HG03060 (cell line): ENCODE measurements around the gene KDM2B.
"Not testable (repeated sequence)": the region's sequence is repeated elsewhere in the genome, so short reads cannot be mapped to it uniquely, and the experiment has no call there.

ENCODE experiments used
- ATAC-seq: cut with Tn5 transposase; IDR thresholded peaks from one replicate; pipeline ENCODE4 v1.9.1; 2021; ENCODE audit warnings: low read depth, moderate number of reproducible peaks; ENCODE audit not compliant: unreplicated experiment

The KDM2B gene

DNA sequence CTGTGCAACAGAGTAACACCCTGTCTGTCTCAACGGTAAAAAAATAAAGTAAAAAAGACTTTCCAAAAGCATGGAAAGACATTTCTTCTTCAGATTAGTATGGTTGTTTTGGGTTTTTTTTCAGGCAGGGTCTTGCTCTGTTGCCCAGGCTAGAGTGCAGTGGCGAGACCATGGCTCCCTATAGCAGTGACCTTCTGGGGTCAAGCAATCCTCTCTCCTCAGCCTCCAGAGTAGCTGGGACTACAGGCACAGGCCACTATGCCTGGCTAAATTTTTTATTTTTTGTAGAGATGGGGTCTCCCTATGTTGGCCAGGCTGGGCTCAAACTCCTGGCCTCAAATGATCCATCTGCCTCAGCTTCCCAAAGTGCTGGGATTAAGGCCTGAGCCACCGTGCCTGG, 72.8 kb downstream of the KDM2B start:
- ATAC-seq = no peak

- ATAC-seq = no peak
These were observed 73.6 kb downstream of the KDM2B start for GRCh38 chr12:121507245-121507644.

GRCh38 chr12:121505513-121505912, 75.3 kb downstream of the KDM2B start:
- ATAC-seq = no peak

DNA sequence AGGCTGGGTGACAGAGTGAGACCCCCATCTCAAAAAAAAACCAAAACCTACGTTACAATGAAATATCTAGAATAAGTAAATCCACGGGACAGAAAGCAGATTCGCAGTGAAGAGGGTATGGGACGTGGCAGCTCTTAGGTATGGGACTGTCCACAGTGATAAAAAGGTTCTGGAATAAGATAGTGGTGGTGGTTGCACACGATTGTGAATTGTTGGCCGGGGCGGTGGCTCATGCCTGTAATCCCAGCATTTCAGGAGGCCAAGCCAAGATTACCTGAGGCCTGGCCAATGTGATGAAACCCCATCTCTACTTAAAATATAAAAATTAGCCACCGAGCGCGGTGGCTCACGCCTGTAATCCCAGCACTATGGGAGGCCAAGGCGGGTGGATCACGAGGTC, 76.3 kb downstream of the KDM2B start:
- ATAC-seq = no peak

DNA sequence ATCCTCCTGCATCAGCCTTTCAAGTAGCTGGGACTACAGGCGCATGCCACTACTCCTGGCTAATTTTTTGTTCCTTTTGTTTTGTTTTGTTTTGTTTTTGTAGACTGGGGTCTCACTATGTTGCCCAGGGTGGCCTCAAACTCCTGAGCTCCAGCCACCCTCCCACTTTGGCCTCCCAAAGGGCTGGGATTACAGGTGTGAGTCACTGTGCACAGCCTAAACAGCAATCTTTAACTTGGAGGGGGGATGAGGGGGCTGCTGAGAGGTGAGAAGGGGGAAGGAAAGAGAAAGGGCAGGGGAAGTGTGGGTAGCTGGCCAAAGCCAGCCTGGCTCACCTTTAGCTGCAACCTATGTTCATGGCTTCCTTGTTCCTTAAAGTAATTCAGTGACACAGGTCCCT, 77.4 kb downstream of the KDM2B start:
- no peak for ATAC-seq

- ATAC-seq = no peak
These were observed 78.9 kb downstream of the KDM2B start for GRCh38 chr12:121501946-121502345.

GRCh38 chr12:121499929-121500793, 80.7 kb downstream of the KDM2B start:
- ATAC-seq = no peak

GRCh38 chr12:121495746-121496145, 85.1 kb downstream of the KDM2B start:
- ATAC-seq = no peak

GRCh38 chr12:121494093-121494787, 86.6 kb downstream of the KDM2B start:
- no peak for ATAC-seq

GRCh38 chr12:121490401-121491281, 90.2 kb downstream of the KDM2B start:
- ATAC-seq = no peak

GRCh38 chr12:121489874-121490273, 90.9 kb downstream of the KDM2B start:
- no peak for ATAC-seq

GRCh38 chr12:121484967-121485366, 95.9 kb downstream of the KDM2B start:
- no peak for ATAC-seq

GRCh38 chr12:121484564-121484963, 96.3 kb downstream of the KDM2B start:
- ATAC-seq = not testable (repeated sequence)

- no peak for ATAC-seq
These were observed 96.9 kb downstream of the KDM2B start for GRCh38 chr12:121483949-121484348.

DNA sequence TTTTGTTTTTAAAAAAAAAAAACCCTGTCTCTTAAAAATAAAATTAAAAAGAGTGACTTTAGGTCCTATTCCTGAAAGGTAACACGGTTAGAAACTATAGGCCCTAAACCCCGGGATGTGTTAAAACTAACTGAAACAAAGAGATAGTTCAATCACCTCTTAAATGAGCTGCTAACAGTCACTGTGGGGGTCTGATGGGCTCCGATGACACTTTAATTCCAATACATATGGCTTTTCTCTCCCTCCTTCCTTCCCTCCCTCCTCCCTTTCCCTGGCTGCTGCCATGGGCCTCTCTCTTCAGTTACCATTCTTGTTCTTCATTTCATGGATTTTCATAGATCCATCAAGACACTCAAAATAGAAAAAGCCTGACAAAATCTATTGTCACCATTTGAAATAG, 104.3 kb downstream of the KDM2B start:
- ATAC-seq = no peak

DNA sequence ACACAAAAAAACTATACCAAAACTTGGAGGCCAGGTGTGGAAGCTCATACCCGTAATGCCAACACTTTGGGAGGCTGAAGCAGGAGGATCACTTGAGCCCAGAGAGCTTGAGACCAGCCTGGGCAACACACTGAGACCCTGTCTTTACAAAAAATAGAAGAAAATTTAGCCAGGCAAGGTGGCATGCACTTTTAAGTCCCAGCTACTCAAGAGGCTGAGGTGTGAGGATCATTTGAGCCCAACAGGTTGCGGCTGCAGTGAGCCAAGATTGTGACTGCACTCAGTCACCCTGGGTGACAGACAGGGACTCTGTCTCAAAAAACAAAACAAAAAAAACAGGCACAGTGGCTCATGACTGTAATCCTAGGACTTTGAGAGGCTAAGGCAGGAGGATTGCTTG, 105.5 kb downstream of the KDM2B start:
- no peak for ATAC-seq

DNA sequence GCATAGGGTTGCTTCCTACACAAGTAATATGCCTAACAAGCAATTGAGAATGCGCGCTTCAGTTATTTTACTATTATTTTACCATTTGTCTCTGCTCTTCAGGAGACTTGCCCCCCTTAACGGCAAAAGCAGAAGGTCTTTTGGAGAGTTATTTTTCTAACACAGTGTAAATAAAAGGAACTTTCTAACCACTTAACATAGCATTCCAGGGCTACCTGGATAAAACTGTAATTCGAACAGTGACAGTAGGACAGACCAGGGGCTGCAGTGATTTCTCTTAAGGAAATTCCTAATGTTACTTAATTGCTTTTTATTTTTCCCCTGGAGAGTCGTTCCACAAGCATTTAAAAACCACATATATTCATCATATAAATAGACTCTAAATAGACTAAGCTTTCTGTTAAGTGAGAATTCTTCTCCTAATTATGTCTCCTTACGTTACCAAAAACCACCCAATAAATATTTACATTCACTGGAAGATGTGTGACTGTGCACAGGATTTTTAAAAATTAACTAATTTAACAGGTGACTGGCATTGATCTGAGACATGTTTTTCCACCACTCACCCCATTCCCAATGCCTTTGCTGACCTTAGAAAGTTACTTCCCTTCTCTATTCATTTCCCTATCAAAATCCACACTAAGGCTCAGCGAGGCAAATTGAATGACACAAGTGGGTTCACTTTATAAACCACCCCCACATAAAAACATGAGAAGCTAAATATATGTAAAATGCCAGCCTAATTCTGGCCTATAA, 108.5 kb downstream of the KDM2B start:
- no peak for ATAC-seq

- no peak for ATAC-seq
These were observed 110.1 kb downstream of the KDM2B start for GRCh38 chr12:121470751-121471150.

DNA sequence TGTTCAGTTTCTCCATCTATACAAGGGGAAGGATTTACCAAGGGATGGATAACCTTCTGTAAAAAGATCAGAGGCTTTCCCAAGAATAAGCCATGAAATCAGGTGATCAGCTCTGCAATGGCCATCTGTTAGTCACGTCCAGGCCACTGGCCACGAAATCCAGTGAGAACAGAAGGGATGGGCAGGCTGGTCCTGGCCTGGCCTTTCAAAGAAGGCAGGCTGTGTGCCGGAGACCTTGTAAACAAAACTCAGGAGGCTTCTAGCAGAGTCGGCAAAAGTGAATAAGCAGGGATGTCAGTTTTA, 112.4 kb downstream of the KDM2B start:
- ATAC-seq = no peak
